SH-SY5Y (cell line): ENCODE measurements around the gene TPSD1.
"Not testable (repeated sequence)": the region's sequence is repeated elsewhere in the genome, so short reads cannot be mapped to it uniquely, and the experiment has no call there.

ENCODE experiments used
- GATA2 ChIP-seq: IDR thresholded peaks from 2 replicates; pipeline ENCODE4 v1.6.1; 2011; ENCODE audit warnings: mild to moderate bottlenecking, low read depth, low read length
- GATA3 ChIP-seq: IDR thresholded peaks from 2 replicates; pipeline ENCODE4 v1.6.1; 2011; ENCODE audit warnings: low read depth, mild to moderate bottlenecking, low read length, moderate library complexity

Gene TPSD1

GRCh38 chr16:1255276-1256122, at the start of gene TPSD1:
Gene TPSD1 (plus strand): TSS chr16:1256069. CDS start chr16:1256281, 212 bp downstream.
- TF ChIP-seq GATA2, GATA3: not testable (repeated sequence)

DNA sequence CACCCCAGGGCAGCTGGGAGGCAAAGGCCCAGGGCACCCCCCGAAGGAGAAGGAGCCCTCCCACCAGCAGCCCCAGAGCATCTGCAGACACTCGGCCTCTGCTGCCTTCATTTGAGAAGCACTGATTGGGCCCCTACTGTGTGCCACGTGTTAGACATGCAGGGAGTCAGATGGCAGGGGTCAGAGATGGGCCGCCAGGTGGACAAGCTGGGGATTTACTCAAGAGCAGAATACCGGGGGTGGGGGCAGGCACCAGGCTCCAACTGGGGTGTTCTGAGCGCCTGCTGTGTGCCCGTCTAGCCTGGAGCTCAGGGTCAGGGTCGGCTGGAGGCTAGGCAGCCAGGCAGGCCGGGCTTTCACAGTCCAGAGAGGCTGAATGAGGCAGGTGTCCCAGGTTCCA, 49.5 kb upstream of the TPSD1 start:
- no peak for TF ChIP-seq GATA2
- TF ChIP-seq GATA3: no peak

- TF ChIP-seq GATA3 (no peak), GATA2 (no peak)
Measured at GRCh38 chr16:1206786-1207185, 49.1 kb upstream of the TPSD1 start.

DNA sequence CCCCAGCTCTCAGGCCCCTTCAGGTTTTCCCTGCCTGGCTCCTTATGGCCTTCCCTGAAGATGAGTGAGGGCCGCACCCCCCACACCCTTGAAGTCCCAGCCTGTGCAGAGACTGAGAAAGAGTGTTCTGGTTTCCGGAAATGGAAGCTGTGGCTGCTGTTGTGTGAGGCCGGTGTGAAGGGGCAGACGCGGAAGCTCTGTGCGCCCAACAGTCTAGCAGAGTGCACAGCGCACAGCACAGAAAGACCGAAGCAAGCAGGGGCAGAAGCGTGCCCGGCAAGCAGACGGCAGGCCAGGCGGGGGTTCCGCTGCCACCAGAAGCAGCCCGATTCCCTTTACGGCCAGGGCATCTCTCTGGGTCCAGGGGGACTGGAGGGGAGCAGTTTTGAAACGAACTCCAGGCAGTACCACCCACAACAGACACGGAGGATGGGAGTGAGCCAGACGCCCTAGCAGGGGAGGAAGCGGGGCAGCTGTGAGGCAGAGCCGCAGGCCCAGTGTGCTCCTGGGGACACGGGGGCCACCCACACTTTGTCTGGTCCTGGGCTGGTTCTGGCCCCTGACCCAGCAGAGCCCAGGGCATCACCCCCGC, 47.5 kb upstream of the TPSD1 start:
- TF ChIP-seq GATA2 (no peak), GATA3 (no peak)

GRCh38 chr16:1209081-1209480, 46.8 kb upstream of the TPSD1 start:
- TF ChIP-seq GATA3: no peak
- no peak for TF ChIP-seq GATA2

- TF ChIP-seq GATA3 (no peak), GATA2 (no peak)
Measured at GRCh38 chr16:1210461-1210860, 45.4 kb upstream of the TPSD1 start.

- TF ChIP-seq GATA2: no peak
Measured at GRCh38 chr16:1211451-1212268, 44.2 kb upstream of the TPSD1 start.

DNA sequence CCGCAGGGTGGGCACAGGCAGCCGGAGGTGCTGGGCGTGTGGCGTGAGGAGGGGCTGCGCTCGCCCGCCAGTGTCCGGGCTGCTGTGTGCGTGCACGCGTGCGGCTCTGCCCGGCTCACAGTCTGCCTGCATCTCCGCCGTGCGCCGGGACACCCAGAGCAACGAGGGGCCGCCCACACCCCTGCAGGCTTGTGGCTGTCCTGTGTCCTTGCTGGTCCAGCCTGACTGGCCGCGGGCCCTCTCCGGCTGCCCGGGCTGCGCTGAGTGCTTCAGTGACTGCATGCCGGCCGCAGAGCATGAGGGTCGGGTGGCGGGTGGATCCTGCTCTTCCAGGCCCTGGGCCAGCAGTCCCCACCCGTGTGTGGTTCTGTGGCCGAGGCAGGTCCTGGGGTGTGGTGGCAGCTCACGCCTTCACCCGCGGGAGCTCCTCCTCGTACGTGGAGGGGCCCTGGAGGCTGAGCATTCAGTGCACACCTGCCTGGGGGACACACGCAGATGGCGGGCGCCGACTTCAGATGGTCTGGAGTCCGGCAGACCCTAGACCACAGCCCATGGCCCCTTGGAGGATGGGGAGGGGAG, 43.2 kb upstream of the TPSD1 start:
- TF ChIP-seq GATA2 (no peak), GATA3 (no peak)

GRCh38 chr16:1213231-1213630, 42.6 kb upstream of the TPSD1 start:
- no peak for TF ChIP-seq GATA3
- TF ChIP-seq GATA2: no peak

DNA sequence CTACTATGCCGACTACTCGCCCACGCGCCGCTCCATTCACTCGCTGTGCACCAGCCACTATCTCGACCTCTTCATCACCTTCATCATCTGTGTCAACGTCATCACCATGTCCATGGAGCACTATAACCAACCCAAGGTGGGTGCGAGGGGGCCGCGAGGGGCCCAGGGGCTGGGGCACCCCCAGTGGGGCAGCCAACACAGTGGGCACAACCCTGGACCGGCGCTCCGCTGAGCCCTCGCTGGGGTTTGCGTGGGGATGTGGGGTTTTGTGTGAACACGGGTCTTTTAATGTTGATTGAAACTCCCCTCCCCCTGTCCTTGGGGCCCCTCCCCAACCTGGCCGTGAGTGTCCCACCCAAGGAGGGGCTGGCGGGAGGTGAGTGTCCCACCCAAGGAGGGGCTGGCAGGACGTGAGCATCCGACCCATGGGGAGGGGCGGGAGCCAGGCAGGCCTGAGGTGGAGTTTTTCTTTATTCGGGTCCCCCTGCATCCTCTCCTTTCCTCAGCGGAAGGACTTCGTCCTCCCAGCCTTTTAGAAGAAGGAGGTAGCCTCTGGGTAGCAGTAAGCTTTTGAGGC, 42.0 kb upstream of the TPSD1 start:
- TF ChIP-seq GATA2: no peak
- TF ChIP-seq GATA3: no peak

DNA sequence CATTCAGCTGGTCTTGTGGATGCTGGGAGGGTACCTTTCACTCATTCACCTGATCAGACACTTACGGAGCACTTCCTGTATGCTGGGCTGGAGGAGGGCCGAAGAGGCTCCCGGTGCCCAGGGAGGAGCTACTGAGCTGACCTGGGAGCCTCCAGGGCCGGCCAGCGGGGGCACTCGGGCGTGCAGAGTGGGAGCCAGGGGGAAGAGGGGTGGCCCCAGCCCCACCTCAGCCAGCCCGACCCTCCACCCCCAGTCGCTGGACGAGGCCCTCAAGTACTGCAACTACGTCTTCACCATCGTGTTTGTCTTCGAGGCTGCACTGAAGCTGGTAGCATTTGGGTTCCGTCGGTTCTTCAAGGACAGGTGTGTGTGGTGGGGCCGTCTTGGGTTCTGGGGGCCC, 41.1 kb upstream of the TPSD1 start:
- TF ChIP-seq GATA2 (no peak), GATA3 (no peak)

DNA sequence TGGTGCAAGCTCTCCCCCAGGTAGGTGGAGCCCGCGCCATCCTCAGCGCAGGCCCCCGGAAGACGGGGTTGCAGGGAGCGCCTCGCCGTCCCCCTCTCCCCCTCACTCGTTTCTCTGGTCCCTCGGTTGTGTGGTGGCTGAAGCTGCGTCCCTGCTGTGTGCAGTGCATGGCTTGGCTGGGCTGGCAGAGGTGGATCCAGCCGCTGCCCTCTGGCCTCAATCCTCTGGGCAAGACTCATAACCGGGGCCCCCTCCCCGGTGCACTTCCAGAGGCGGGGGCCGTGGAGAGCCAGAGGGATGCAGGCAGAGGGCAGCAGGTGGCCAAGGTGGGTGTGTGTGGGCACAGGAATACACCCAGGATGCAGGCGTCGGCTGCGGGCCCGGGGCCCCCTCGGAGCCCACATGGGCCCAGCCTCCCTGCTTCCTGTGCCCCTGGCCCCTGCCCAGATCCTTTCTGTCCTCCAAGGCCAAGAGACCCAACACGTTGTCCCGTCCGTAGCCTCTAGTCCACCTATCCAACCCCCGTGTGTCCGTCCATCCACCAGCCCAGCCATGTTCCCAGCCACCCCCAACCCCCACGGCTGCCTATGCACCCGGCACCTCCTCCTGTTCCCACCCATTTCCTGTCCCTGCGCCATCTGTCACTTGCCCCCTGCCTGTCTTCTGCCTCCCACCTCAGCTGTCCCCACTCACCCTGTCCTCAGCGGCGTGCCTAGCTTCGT, 40.1 kb upstream of the TPSD1 start:
- TF ChIP-seq GATA2 (no peak), GATA3 (no peak)

GRCh38 chr16:1216296-1216619, 39.6 kb upstream of the TPSD1 start:
- TF ChIP-seq GATA2 (no peak), GATA3 (no peak)

DNA sequence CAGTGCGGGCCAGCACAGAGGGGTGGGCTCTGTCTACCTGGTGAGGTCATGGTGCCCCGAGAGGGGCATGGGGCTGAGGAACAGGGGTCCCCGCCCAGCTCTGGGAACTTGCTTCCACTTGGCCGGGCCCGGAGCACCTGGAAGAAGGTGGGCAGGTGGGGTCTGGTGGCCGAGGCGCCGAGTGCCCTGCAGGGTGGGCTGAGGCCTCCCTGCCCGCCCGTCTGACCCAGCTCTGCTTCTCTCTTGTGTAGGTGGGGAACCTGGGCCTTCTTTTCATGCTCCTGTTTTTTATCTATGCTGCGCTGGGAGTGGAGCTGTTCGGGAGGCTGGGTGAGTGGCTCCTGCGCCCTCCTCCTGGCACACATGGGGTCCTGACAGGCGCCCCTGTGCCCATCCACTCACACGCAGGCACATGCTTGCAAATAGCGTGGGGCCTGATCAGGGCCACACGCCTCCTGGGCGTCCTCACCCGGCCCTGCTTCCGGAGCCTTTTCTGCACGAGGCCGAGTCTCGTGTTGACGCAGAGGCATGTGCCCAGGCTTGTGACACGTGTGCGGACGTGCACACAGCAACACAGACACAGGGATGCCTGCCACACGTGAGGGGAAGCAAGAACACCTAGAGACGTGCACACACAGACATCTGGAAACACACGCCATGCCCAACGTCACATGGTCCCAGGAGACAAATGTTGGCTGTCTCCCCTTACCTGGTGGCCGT, 39.0 kb upstream of the TPSD1 start:
- TF ChIP-seq GATA3 (no peak), GATA2 (no peak)
